ENCODE measurements around the gene NDFIP1. TPM values are rescaled to one million over a fixed set of nuclear protein-coding genes. Genes with fewer than 3 reads are reported as not detected.

The NDFIP1 gene
- total RNA-seq, 3 donors from 2014 or later, result 45.7 to 53.2 (median 49.4) TPM

DNA sequence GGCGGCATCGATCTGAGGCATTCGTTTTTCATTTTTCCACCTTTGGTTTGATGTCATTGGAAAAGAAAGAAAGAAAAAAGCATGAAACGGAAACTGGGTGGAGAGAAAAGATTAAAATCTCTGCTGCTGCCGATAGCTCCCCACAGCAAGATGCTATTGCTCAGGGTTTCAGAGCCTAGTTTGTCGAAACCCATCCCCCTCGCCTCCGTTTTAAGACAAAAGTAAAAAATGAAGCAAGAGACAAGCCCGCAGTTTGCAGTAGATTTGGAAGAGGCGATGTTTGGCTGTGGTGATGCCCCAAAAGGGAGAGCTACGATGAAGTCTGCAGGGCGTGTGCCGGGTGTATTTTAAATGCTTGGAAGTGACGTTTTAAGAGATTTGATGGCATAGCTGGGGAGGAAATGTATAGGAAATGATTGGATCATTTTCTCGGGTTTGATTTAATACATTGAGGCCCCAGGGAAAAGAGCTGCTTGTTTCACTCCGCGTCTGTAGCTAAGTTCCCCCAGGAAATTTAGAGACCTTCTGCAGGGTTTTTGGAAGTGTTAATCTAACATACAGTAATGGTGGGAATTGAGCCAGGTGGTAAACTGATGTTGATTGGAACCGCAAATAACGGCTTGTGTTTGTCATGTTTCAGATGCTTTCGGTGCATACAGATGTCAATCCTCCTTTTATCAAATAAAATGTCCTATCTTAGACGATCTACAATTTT lies 909 bp downstream of the NDFIP1 start:
- TF ChIP-seq, protein P1, sequence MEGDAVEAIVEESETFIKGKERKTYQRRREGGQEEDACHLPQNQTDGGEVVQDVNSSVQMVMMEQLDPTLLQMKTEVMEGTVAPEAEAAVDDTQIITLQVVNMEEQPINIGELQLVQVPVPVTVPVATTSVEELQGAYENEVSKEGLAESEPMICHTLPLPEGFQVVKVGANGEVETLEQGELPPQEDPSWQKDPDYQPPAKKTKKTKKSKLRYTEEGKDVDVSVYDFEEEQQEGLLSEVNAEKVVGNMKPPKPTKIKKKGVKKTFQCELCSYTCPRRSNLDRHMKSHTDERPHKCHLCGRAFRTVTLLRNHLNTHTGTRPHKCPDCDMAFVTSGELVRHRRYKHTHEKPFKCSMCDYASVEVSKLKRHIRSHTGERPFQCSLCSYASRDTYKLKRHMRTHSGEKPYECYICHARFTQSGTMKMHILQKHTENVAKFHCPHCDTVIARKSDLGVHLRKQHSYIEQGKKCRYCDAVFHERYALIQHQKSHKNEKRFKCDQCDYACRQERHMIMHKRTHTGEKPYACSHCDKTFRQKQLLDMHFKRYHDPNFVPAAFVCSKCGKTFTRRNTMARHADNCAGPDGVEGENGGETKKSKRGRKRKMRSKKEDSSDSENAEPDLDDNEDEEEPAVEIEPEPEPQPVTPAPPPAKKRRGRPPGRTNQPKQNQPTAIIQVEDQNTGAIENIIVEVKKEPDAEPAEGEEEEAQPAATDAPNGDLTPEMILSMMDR (IDR thresholded peaks at IDR 0.05), result no peak
- Histone ChIP-seq H3K9me3 (no peaks in the 10 kb centered on the region), H3K36me3 (ENCODE audit: low read depth) (no peaks in the 10 kb centered on the region), H3K4me3 (peak overlapping the region; percentile 69), H3K4me1 (ENCODE audit: low read depth) (peaks cover 24% of the 10 kb centered on the region)
- peak; percentile 2 for ATAC-seq
- DNase-seq, result peak in 2 of 3 donors; percentile 34 to 51
- intact Hi-C loops (cut with DNase I, micrococcal nuclease), result loop anchor here in 1 of 2 donors (2.0 kb wide), 1 partner anchor 35 kb away; no protein-coding TSS in a partner anchor

DNA sequence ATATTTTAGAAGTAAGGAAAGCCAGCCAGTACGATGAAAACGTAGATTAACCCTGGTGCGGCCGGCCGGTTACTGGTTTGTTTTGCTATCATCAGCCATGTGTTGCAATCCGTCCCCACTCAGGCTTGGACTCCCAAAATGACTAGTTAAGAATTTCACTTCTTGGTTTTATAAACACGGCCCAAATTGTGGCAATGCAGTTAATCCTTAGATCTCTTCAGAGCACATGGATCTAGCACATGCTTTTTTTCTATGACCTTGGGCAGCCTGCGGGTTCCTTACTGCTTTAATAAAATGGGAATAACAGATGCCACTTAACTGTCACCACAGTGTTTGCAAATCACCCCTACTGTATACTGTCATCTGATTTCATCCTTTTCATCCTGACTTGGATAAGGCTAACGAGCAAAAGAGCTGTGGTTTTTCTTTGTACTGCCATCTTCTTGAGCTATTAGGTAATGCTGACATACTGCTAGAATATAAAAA lies 1.5 kb downstream of the NDFIP1 start:
- H3K36me3 ChIP-seq (ENCODE audit: low read depth), result no peaks in the 10 kb centered on the region
- peak in 1 of 3 donors; percentile 39 for DNase-seq
- H3K9me3 ChIP-seq, result no peaks in the 10 kb centered on the region
- TF ChIP-seq, protein P1 (IDR thresholded peaks at IDR 0.05), result no peak
- peaks cover 24% of the 10 kb centered on the region for H3K4me1 ChIP-seq (ENCODE audit: low read depth)
- intact Hi-C loops (cut with DNase I, micrococcal nuclease), result loop anchor here in 1 of 2 donors (2.0 kb wide), 1 partner anchor 35 kb away; no protein-coding TSS in a partner anchor
- peak overlapping the region; percentile 69 for H3K4me3 ChIP-seq
- no peak for ATAC-seq

DNA sequence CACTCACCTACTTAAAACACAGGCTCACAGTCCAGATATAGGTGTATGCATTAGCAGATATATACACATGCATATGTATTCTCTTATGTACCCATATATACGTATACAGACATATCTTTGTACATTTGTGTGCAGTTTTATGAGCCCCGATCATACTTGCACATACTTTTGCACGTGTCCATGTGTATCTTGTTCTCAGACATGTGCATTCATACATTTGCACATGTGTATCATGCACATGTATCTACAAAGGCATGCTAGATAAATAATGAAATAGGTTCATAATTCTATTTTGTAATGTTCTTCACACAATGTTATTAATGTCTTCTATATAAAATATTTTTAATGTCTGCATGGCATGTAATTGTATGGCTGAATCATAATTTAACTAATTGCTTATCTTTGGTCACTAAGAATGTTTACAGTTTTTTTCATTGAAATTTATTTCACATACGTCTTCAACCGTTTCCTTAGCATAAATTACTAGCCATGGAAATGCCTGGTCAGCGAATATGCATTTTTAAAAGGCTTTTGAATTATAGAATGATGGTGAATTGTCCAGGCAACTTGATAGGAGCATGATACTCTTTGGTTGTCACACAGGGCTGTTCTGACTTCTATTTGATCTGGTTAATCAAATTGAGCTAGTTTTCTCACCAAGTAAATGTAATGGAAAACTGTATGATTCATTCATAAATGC lies 2.6 kb downstream of the NDFIP1 start:
- intact Hi-C loops (cut with DNase I, micrococcal nuclease), result loop anchor here in 1 of 2 donors (2.0 kb wide), 1 partner anchor 34 kb away; no protein-coding TSS in a partner anchor
- TF ChIP-seq, protein P1 (IDR thresholded peaks at IDR 0.05), result no peak
- H3K4me3 ChIP-seq, result no peak overlapping the region
- ATAC-seq, result no peak
- no peaks in the 10 kb centered on the region for H3K9me3 ChIP-seq
- H3K36me3 ChIP-seq (ENCODE audit: low read depth), result no peaks in the 10 kb centered on the region
- DNase-seq, result no peak
- H3K4me1 ChIP-seq (ENCODE audit: low read depth), result peaks cover 24% of the 10 kb centered on the region

DNA sequence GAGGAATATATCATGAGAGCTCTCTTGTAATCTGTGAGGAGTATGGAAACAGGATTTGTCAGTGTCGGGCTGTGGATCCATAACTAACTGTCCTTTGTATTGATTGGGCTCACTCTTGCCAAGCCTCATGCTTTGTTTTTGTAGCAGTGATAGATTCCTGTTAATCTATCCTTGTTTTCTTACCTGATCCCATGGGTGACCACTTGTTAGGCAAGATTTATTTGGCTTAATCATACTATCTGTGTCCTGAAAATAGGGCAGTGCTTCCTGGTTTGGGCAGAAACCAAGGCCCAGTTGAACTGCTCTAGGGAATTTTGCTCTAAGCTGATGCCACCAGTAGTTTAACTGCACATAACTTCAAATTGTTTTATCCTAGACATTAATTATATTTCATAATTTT lies 6.1 kb downstream of the NDFIP1 start:
- Histone ChIP-seq H3K4me3 (no peak overlapping the region), H3K4me1 (ENCODE audit: low read depth) (peaks cover 17% of the 10 kb centered on the region), H3K9me3 (no peaks in the 10 kb centered on the region), H3K36me3 (ENCODE audit: low read depth) (no peaks in the 10 kb centered on the region)
- DNase-seq (no peak), ATAC-seq (no peak)
- TF ChIP-seq, protein P1 (IDR thresholded peaks at IDR 0.05), result no peak
- intact Hi-C loops (cut with DNase I, micrococcal nuclease), result no loop called here

DNA sequence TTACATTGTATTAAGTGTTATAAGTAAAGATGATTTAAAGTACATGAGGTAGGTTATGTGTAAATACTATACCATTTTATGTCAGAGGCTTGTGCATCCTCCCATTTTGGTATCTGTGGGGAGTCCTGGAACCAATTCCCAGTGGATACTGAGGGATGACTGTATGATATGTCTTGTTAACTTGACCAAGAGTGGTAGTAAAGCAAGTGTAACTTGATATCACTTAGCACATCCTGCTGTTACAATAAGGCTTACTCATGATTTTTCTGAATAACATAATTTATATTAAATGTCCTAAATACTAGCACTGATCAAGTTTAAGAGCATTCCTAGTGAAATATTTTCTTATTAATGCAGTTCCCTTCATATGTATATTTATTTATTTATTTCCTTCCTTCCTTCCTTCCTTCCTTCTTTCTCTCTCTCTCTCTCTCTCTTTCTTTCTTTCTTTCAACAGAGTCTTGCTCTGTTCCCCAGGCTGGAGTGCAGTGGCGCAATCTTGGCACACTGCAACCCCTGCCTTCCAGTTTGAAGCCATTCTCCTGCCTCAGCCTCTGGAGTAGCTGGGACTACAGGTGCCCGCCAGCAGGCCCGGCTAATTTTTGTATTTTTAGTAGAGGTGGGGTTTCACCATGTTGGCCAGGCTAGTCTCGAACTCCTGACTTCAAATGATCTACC lies 7.5 kb downstream of the NDFIP1 start:
- TF ChIP-seq, protein P1 (IDR thresholded peaks at IDR 0.05), result no peak
- H3K4me1 ChIP-seq (ENCODE audit: low read depth), result peaks cover 5% of the 10 kb centered on the region

More for the DNA sequence above, 7.5 kb downstream of the NDFIP1 start:
- Histone ChIP-seq H3K9me3 (no peaks in the 10 kb centered on the region), H3K4me3 (no peak overlapping the region), H3K36me3 (ENCODE audit: low read depth) (no peaks in the 10 kb centered on the region)
- ATAC-seq (no peak), DNase-seq (no peak)
- intact Hi-C loops (cut with DNase I, micrococcal nuclease), result no loop called here

Data from mucosa of descending colon (tissue), 3 donors.